HepG2 (cell line): Measurements from ENCODE around the gene ZFP62. TPM values are rescaled to one million over a fixed set of nuclear protein-coding genes. Genes with fewer than 3 reads are reported as not detected.

ENCODE experiments used
- ASH2L ChIP-seq: fragments of 300-600, 200-600 bp; sonication (generic); IDR thresholded peaks from 2 replicates; pipeline ENCODE4 v1.7.0; 2017; ENCODE audit warnings: low read depth, mild to moderate bottlenecking, moderate library complexity, mixed read lengths, low read length; ENCODE audit not compliant: insufficient read length
- BCL3 ChIP-seq: sonication (generic); formaldehyde crosslinking; IDR thresholded peaks from 2 replicates; pipeline ENCODE4 v1.5.1; 2020; ENCODE audit warnings: mild to moderate bottlenecking, missing genetic modification reagents, moderate library complexity
- EP300 ChIP-seq, 3 experiments: sonication (generic) in 1 of 3; formaldehyde crosslinking in 1 of 3; IDR thresholded peaks; 2 replicates each; pipeline versions ENCODE4 v1.5.1 to v1.6.1; 2011 to 2020; ENCODE audit warnings: low read depth in 2 of 3, low read length in 2 of 3, borderline replicate concordance in 1 of 3, improper control_type of control experiment in 1 of 3, mild to moderate bottlenecking in 1 of 3, missing genetic modification reagents in 1 of 3, moderate library complexity in 1 of 3
- HOXA3 ChIP-seq: sonication (generic); formaldehyde crosslinking; IDR thresholded peaks from 2 replicates; pipeline ENCODE4 v1.5.0; 2020; ENCODE audit warnings: missing genetic modification reagents
- IKZF4 ChIP-seq: sonication (generic); formaldehyde crosslinking; IDR thresholded peaks from 2 replicates; pipeline ENCODE4 v1.5.1; 2020; ENCODE audit warnings: borderline replicate concordance, mild to moderate bottlenecking, low read depth, missing genetic modification reagents; ENCODE audit errors: not compliant biosample characterization
- JUNB ChIP-seq: sonication (generic); formaldehyde crosslinking; IDR thresholded peaks from 2 replicates; pipeline ENCODE4 v1.8.0; 2022; ENCODE audit warnings: missing genetic modification reagents, mild to moderate bottlenecking, borderline replicate concordance
- LRRFIP1 ChIP-seq: sonication (generic); formaldehyde crosslinking; conservative IDR thresholded peaks from 2 replicates; pipeline ENCODE4 v1.4.0; 2020; ENCODE audit warnings: missing genetic modification reagents
- MEIS1 ChIP-seq: sonication (generic); formaldehyde crosslinking; IDR thresholded peaks from 2 replicates; pipeline ENCODE4 v1.9.0; 2021; ENCODE audit warnings: mild to moderate bottlenecking, missing genetic modification reagents, moderate library complexity, borderline replicate concordance
- MTF2 ChIP-seq: sonication (generic); formaldehyde crosslinking; IDR thresholded peaks from 2 replicates; pipeline ENCODE4 v1.5.0; 2020; ENCODE audit warnings: missing genetic modification reagents, borderline replicate concordance
- NFYC ChIP-seq: IDR thresholded peaks from 2 replicates; pipeline ENCODE4 v1.6.1; 2016; ENCODE audit warnings: missing genetic modification reagents, missing compliant biosample characterization
- NR2F2 ChIP-seq: IDR thresholded peaks from 2 replicates; pipeline ENCODE4 v1.6.1; 2012; ENCODE audit warnings: low read depth, inconsistent platforms, borderline replicate concordance
- NRL ChIP-seq: sonication (generic); formaldehyde crosslinking; IDR thresholded peaks from 2 replicates; pipeline ENCODE4 v1.5.0; 2020; ENCODE audit warnings: missing genetic modification reagents, mild to moderate bottlenecking, moderate library complexity, borderline replicate concordance
- RAD21 ChIP-seq: fragments of 450-650 bp; formaldehyde crosslinking; IDR thresholded peaks from 2 replicates; pipeline ENCODE4 v1.5.0; 2020; ENCODE audit warnings: mild to moderate bottlenecking
- RBFOX2 ChIP-seq: fragments of 200-400 bp; formaldehyde crosslinking; IDR thresholded peaks from 2 replicates; pipeline ENCODE4 v1.6.1; 2017; ENCODE audit warnings: low read depth, mild to moderate bottlenecking, low read length
- SMARCE1 ChIP-seq: fragments of 450-650 bp; IDR thresholded peaks from 2 replicates; pipeline ENCODE4 v1.6.1; 2017; ENCODE audit warnings: borderline replicate concordance
- SP5 ChIP-seq: IDR thresholded peaks from 2 replicates; pipeline ENCODE4 v1.6.1; 2016; ENCODE audit warnings: low read depth, borderline replicate concordance
- TCF12 ChIP-seq, 2 experiments: fragments of 450-650 bp in 1 of 2; sonication (generic) in 1 of 2; formaldehyde crosslinking in 1 of 2; IDR thresholded peaks; 2 replicates each; pipeline versions ENCODE4 v1.6.1 to v1.8.0; 2017 to 2022; ENCODE audit warnings: antibody characterized with exemption in 1 of 2, mild to moderate bottlenecking in 1 of 2, missing genetic modification reagents in 1 of 2, moderate library complexity in 1 of 2
- TOPORS ChIP-seq: sonication (generic); formaldehyde crosslinking; IDR thresholded peaks from 2 replicates; pipeline ENCODE4 v1.8.0; 2023; ENCODE audit warnings: mild to moderate bottlenecking, missing genetic modification reagents
- WIZ ChIP-seq: sonication (generic); formaldehyde crosslinking; IDR thresholded peaks from 2 replicates; pipeline ENCODE4 v1.5.1; 2020; ENCODE audit warnings: mild to moderate bottlenecking, missing genetic modification reagents
- XRCC5 ChIP-seq: fragments of 200-400 bp; formaldehyde crosslinking; optimal IDR thresholded peaks from 2 replicates; pipeline ENCODE3; 2017; ENCODE audit warnings: mild to moderate bottlenecking, low read length
- ZFYVE20 ChIP-seq: sonication (generic); formaldehyde crosslinking; IDR thresholded peaks from 2 replicates; pipeline ENCODE4 v1.8.0; 2023; ENCODE audit warnings: low read depth, mild to moderate bottlenecking, moderate library complexity, missing genetic modification reagents, borderline replicate concordance
- ZNF768 ChIP-seq: sonication (generic); formaldehyde crosslinking; IDR thresholded peaks from 2 replicates; pipeline ENCODE4 v1.4.0; 2020; ENCODE audit warnings: missing genetic modification reagents
- ZZZ3 ChIP-seq: sonication (generic); formaldehyde crosslinking; IDR thresholded peaks from 2 replicates; pipeline ENCODE4 v1.4.0; 2020; ENCODE audit warnings: missing genetic modification reagents, mild to moderate bottlenecking, borderline replicate concordance
- polyA plus RNA-seq, 8 experiments: library from polyadenylated mRNA; depleted of rRNA in 3 of 8; stranded (reverse) in 7 of 8; unstranded in 1 of 8; fragments of >200 nt; fragmentation: Illumina TruSeq in 4 of 8; extraction: Trizol in 4 of 8; gene quantifications; 2 replicates each; pipeline versions ENCODE4 v1.2.1 to v1.2.3, GENCODE V29; 2011 to 2016; ENCODE audit warnings: low read depth in 4 of 8, missing spikeins in 1 of 8, mixed read lengths in 1 of 8; ENCODE audit not compliant: insufficient read depth in 1 of 8
- total RNA-seq, 5 experiments: library from RNA; depleted of rRNA; stranded (reverse); fragments of >200 nt; fragmentation: Illumina TruSeq; extraction: Trizol; gene quantifications; 2 replicates each; pipeline ENCODE4 v1.2.3, GENCODE V29; 2016; ENCODE audit warnings: low read depth in 1 of 5

ZFP62 gene
- total and polyA plus RNA-seq, 2 of the 13 experiments (the other 11 are each of a cell fraction or from before 2014, with no cell fraction given) = 8.2 to 19.4 TPM

GRCh38 chr5:180802325-180803180 lies 58.5 kb downstream of the ZFP62 start, which contains the start of gene MGAT1 (continued):
- TF ChIP-seq SMARCE1 (no peak), HOXA3 (CRISPR knock-in tag) (peak; percentile 34), MEIS1 (CRISPR knock-in tag) (peak; percentile 77), RBFOX2 (peak; percentile 90), NFYC (CRISPR knock-in tag) (no peak), NRL (CRISPR knock-in tag) (no peak), ASH2L (peak; percentile 13), WIZ (CRISPR knock-in tag) (no peak), XRCC5 (peak; percentile 6), TOPORS (no peak), SP5 (CRISPR knock-in tag) (no peak), TCF12 (IDR thresholded peaks at IDR 0.05) (no peak), TCF12 (CRISPR knock-in tag; IDR thresholded peaks at IDR 0.05) (0 out of 2 replicates have a peak, but pooled peaks have one; percentile 78), NR2F2 (no peak), IKZF4 (CRISPR knock-in tag) (peak; percentile 32), ZFYVE20 (no peak), LRRFIP1 (CRISPR knock-in tag) (no peak), RAD21 (CRISPR knock-in tag) (peak; percentile 52; the same call in 1 of the 2 replicates), ZNF768 (CRISPR knock-in tag) (no peak), MTF2 (CRISPR knock-in tag) (no peak), BCL3 (peak; percentile 39; the same call in 1 of the 2 replicates), EP300 (IDR thresholded peaks at IDR 0.05; ENCODE audit: low read depth in 2 of 2, low read length in 2 of 2) (no peak), EP300 (CRISPR knock-in tag; IDR thresholded peaks at IDR 0.05; ENCODE audit: borderline replicate concordance) (no peak), JUNB (CRISPR knock-in tag) (no peak), ZZZ3 (no peak)
